B cell (primary cell): Measurements from ENCODE around the gene RTKN. TPM values are rescaled to one million over a fixed set of nuclear protein-coding genes. Genes with fewer than 3 reads are reported as not detected.

Source experiments
- ATAC-seq: fragments of 200-7000 bp; cut with Tn5 transposase; one replicate; pipeline ENCODE4 v1.10.0; 2021; ENCODE audit warnings: low read depth, mild to moderate bottlenecking, moderate number of reproducible peaks, moderate library complexity
- CTCF ChIA-PET: fragments of 350-600 bp; sonication (Branson Sonifier 250); formaldehyde crosslinking; loops from one replicate; lab custom pipeline; 2021; ENCODE audit warnings: antibody characterized with exemption, inconsistent platforms; lab: Charles Lee
- POLR2A ChIA-PET: fragments of 350-600 bp; sonication (Branson Sonifier 250); formaldehyde crosslinking; loops from one replicate; lab custom pipeline; 2021; ENCODE audit warnings: antibody characterized with exemption; lab: Charles Lee
- DNase-seq: peaks from one replicate; pipeline ENCODE4 v3.0.0; 2013
- H2AFZ ChIP-seq: 2 replicates; pipeline ENCODE4 v1.6.1; 2012; ENCODE audit warnings: mild to moderate bottlenecking, low read depth, low read length; ENCODE audit not compliant: insufficient read depth, poor library complexity, severe bottlenecking
- H3K27ac ChIP-seq, 2 donors: 1 replicate in 1 of 2; 2 replicates in 1 of 2; pipeline ENCODE4 v1.5.1; 2012 to 2013; ENCODE audit warnings: low read length in 2 of 2, mild to moderate bottlenecking in 2 of 2, moderate library complexity in 1 of 2
- H3K27me3 ChIP-seq, 4 experiments: fragments of 200-600 bp in 1 of 4; sonication (generic) in 1 of 4; replicated peaks in 1 of 4; 1 replicate in 2 of 4; 2 replicates in 2 of 4; pipeline versions ENCODE4 v1.6.1 to v1.7.0; 2013 to 2016; ENCODE audit warnings: low read length in 3 of 4, mild to moderate bottlenecking in 2 of 4, mixed read lengths in 1 of 4, moderate library complexity in 1 of 4; ENCODE audit not compliant: insufficient read depth in 4 of 4, control insufficient read depth in 3 of 4; ENCODE audit errors: control extremely low read depth in 1 of 4
- H3K36me3 ChIP-seq, 2 experiments: replicated peaks in 1 of 2; 1 replicate in 1 of 2; 2 replicates in 1 of 2; pipeline versions ENCODE4 v1.6.1 to v1.7.1; 2013; ENCODE audit warnings: low read length in 1 of 2; ENCODE audit not compliant: insufficient read depth in 2 of 2, control insufficient read depth in 1 of 2; ENCODE audit errors: control extremely low read depth in 1 of 2, extremely low read depth in 1 of 2
- H3K4me1 ChIP-seq, 2 donors: fragments of 200-600 bp in 1 of 2; sonication (generic) in 1 of 2; 1 replicate in 1 of 2; 2 replicates in 1 of 2; pipeline versions ENCODE4 v1.5.1 to v1.6.1; 2013 to 2017; ENCODE audit warnings: low read length in 2 of 2; ENCODE audit not compliant: control insufficient read depth in 2 of 2, insufficient read depth in 2 of 2
- H3K4me2 ChIP-seq: replicated peaks from 2 replicates; pipeline ENCODE3; 2012; ENCODE audit warnings: mild to moderate bottlenecking, low read depth, low read length; ENCODE audit not compliant: poor library complexity, severe bottlenecking
- H3K4me3 ChIP-seq, 5 experiments: fragments of 200-600 bp in 1 of 5; sonication (generic) in 1 of 5; 1 replicate in 3 of 5; 2 replicates in 2 of 5; pipeline versions ENCODE4 v1.5.1 to v1.7.0; 2011 to 2016; ENCODE audit warnings: low read length in 4 of 5, mild to moderate bottlenecking in 4 of 5, low read depth in 2 of 5, control low read depth in 1 of 5, moderate library complexity in 1 of 5; ENCODE audit not compliant: insufficient read depth in 1 of 5; ENCODE audit errors: control extremely low read depth in 1 of 5, extremely low read depth in 1 of 5
- H3K79me2 ChIP-seq: fragments of 200-600 bp; sonication (generic); one replicate; pipeline ENCODE4 v1.6.0; 2016; ENCODE audit warnings: low read length; ENCODE audit not compliant: control insufficient read depth, insufficient read depth
- H3K9ac ChIP-seq: fragments of 200-600 bp; sonication (generic); 2 replicates; pipeline ENCODE4 v1.6.1; 2017; ENCODE audit warnings: mild to moderate bottlenecking, low read length, moderate library complexity
- H3K9me3 ChIP-seq, 3 donors: one replicate each; pipeline versions ENCODE4 v1.6.1 to v1.7.1; 2013; ENCODE audit warnings: low read length in 2 of 3; ENCODE audit not compliant: control insufficient read depth in 2 of 3, insufficient read depth in 1 of 3; ENCODE audit errors: control extremely low read depth in 1 of 3
- H4K20me1 ChIP-seq: 2 replicates; pipeline ENCODE4 v1.6.0; 2012; ENCODE audit warnings: mild to moderate bottlenecking, low read length; ENCODE audit not compliant: insufficient read depth, control insufficient read depth, poor library complexity, severe bottlenecking
- H3K27ac Mint-ChIP-seq: one replicate; pipeline ENCODE4 v1.8.0; 2021; ENCODE audit warnings: mixed read lengths
- H3K27me3 Mint-ChIP-seq: one replicate; pipeline ENCODE4 v1.8.0; 2021; ENCODE audit warnings: mixed read lengths
- H3K4me1 Mint-ChIP-seq: one replicate; pipeline ENCODE4 v1.8.0; 2021; ENCODE audit warnings: mixed read lengths
- H3K4me3 Mint-ChIP-seq: one replicate; pipeline ENCODE4 v1.8.0; 2021; ENCODE audit warnings: mixed read lengths
- H3K9me3 Mint-ChIP-seq: one replicate; pipeline ENCODE4 v1.8.0; 2022; ENCODE audit warnings: mixed read lengths; ENCODE audit not compliant: insufficient read depth
- EZH2 ChIP-seq: IDR thresholded peaks from 2 replicates; pipeline ENCODE4 v1.6.1; 2012; ENCODE audit warnings: borderline replicate concordance, low read depth, mild to moderate bottlenecking, moderate library complexity, low read length; ENCODE audit not compliant: insufficient read depth, poor library complexity, severe bottlenecking
- WGBS: methylation state at CpG from one replicate; pipeline ENCODE4 v1.1.5; 2013; ENCODE audit warnings: missing lambda C conversion rate; ENCODE audit not compliant: insufficient coverage; 5-methylcytosine and 5-hydroxymethylcytosine counted together
- intact Hi-C: fragments of 100-400 bp; cut with micrococcal nuclease; formaldehyde crosslinking; loops from one replicate; pipeline ENCODE4 v1.10.0; 2022
- polyA plus RNA-seq: library from polyadenylated mRNA; depleted of rRNA; stranded (reverse); fragments of >200 nt; gene quantifications from 2 replicates; pipeline ENCODE4 v1.2.3, GENCODE V29; 2012
- total RNA-seq, 2 donors: library from RNA; stranded (reverse); fragments of 120-200 nt in 1 of 2; gene quantifications; 1 replicate in 1 of 2; 2 replicates in 1 of 2; pipeline versions ENCODE4 v1.2.3 to v1.2.4, GENCODE V29; 2013 to 2022
- TF ChIP-seq, protein P1 (sequence below): fragments of 200-600 bp; IDR thresholded peaks from one replicate; pipeline ENCODE4 v1.8.0; 2022; ENCODE audit warnings: antibody characterized with exemption, mild to moderate bottlenecking

RTKN gene
- total and polyA plus RNA-seq, 2 donors (not counting 1 experiment from before 2014, with no cell fraction given), result 5.1 to 10.5 TPM

DNA sequence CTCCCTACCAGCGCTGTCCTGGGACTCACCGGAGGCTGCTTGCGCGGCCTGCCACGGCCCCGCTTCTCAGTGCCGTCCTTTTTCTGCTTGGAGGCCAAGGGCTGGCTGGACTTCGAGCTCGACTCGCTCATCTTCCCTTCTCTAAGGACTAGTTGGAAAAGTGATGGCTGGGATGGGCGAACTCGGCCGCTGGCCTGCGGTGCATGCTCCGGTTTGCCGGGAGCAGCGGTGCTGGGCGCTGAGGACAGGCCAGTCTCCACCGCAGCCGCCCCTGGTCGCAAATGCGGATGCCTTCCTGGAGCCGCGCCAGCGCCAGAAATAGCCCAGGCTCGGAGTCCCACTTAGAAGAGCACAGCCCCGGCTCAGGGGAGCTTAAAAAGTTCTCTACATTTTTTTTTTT lies 23.4 kb downstream of the RTKN start:
- no peak for TF ChIP-seq EZH2
- TF ChIP-seq, protein P1, sequence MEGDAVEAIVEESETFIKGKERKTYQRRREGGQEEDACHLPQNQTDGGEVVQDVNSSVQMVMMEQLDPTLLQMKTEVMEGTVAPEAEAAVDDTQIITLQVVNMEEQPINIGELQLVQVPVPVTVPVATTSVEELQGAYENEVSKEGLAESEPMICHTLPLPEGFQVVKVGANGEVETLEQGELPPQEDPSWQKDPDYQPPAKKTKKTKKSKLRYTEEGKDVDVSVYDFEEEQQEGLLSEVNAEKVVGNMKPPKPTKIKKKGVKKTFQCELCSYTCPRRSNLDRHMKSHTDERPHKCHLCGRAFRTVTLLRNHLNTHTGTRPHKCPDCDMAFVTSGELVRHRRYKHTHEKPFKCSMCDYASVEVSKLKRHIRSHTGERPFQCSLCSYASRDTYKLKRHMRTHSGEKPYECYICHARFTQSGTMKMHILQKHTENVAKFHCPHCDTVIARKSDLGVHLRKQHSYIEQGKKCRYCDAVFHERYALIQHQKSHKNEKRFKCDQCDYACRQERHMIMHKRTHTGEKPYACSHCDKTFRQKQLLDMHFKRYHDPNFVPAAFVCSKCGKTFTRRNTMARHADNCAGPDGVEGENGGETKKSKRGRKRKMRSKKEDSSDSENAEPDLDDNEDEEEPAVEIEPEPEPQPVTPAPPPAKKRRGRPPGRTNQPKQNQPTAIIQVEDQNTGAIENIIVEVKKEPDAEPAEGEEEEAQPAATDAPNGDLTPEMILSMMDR, result no peak
- no peak for ATAC-seq
- Mint-ChIP-seq H3K9me3 (no peaks in the 10 kb centered on the region), H3K27me3 (no peaks in the 10 kb centered on the region), H3K4me1 (peaks cover 62% of the 10 kb centered on the region), H3K4me3 (no peak overlapping the region), H3K27ac (no peak overlapping the region)
- over 99% methylated on average over 21 of the region's 27 CpGs for WGBS
- no peak for DNase-seq
- no peak overlapping the region for H2AFZ ChIP-seq
- H3K79me2 ChIP-seq, result peaks cover 4% of the 10 kb centered on the region
- H3K4me3 ChIP-seq, result no peak overlapping the region
- H3K4me1 ChIP-seq, result peaks cover 48 to 71% of the 10 kb centered on the region in 2 donors
- intact Hi-C loops, result no loop called here
- no peaks in the 10 kb centered on the region for H3K27me3 ChIP-seq
- ChIA-PET CTCF (no interaction called here), POLR2A (interaction anchor here (0.6 to 1.0 kb wide), 3 partner anchors 27 to 85 kb away, joined by 3 read pairs; no protein-coding TSS in a partner anchor)
- no peak overlapping the region for H3K27ac ChIP-seq
- no peaks in the 10 kb centered on the region for H3K36me3 ChIP-seq
- H3K9ac ChIP-seq, result no peak overlapping the region
- H3K4me2 ChIP-seq, result no peak overlapping the region
- H3K9me3 ChIP-seq, result no peaks in the 10 kb centered on the region
- no peaks in the 10 kb centered on the region for H4K20me1 ChIP-seq

DNA sequence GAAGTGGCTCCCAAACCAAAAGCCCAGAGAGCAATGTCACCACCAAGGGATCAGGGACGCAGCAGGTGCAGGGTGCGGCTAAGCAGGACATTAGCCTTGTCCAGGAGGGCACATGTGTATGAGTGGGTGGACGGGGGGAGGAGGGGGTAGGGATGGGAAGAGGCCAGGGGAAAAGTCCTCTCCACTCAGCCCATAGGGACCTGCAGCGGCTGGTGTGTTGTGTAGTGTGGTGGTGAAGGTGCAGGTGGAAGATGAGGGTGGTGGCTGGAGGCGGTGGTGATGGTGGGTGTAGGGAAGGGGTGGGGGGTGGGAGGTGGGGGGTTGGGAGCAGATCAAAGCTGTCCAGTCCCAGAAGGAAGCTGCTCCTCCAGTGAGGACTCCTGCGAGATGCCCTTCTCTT lies 24.0 kb downstream of the RTKN start:
- Mint-ChIP-seq H3K4me1 (peaks cover 62% of the 10 kb centered on the region), H3K27ac (peak overlapping the region; percentile 73), H3K4me3 (no peak overlapping the region), H3K27me3 (no peaks in the 10 kb centered on the region), H3K9me3 (no peaks in the 10 kb centered on the region)
- H3K27me3 ChIP-seq, result no peaks in the 10 kb centered on the region
- no peaks in the 10 kb centered on the region for H4K20me1 ChIP-seq
- no peak overlapping the region for H3K9ac ChIP-seq
- WGBS, result 95% methylated on average over 3 of the region's 6 CpGs
- DNase-seq (no peak), ATAC-seq (no peak)
- TF ChIP-seq, protein P1, result no peak
- TF ChIP-seq EZH2, result no peak
- H3K27ac ChIP-seq, result no peak overlapping the region
- ChIA-PET POLR2A (no interaction called here), CTCF (no interaction called here)
- no peaks in the 10 kb centered on the region for H3K9me3 ChIP-seq
- no peak overlapping the region for H3K4me3 ChIP-seq
- no peak overlapping the region for H3K4me2 ChIP-seq
- H3K79me2 ChIP-seq, result peaks cover 4% of the 10 kb centered on the region
- no peak overlapping the region for H2AFZ ChIP-seq
- intact Hi-C loops, result no loop called here
- H3K36me3 ChIP-seq, result no peaks in the 10 kb centered on the region
- peaks cover 51 to 72% of the 10 kb centered on the region in 2 donors for H3K4me1 ChIP-seq
